HS-27A (cell line): ENCODE results near the gene JARID2.

Experiments
- DNase-seq: peaks from one replicate; pipeline ENCODE4 v3.0.0-alpha.2; 2012; ENCODE audit warnings: low read depth, missing footprints

JARID2 gene

GRCh38 chr6:15493437-15494168 lies 247.7 kb downstream of the JARID2 start:
- no peak for DNase-seq

GRCh38 chr6:15495375-15495901 lies 249.6 kb downstream of the JARID2 start:
- no peak for DNase-seq

- DNase-seq: no peak
Observed at GRCh38 chr6:15496345-15497131, 250.7 kb downstream of the JARID2 start.

DNA sequence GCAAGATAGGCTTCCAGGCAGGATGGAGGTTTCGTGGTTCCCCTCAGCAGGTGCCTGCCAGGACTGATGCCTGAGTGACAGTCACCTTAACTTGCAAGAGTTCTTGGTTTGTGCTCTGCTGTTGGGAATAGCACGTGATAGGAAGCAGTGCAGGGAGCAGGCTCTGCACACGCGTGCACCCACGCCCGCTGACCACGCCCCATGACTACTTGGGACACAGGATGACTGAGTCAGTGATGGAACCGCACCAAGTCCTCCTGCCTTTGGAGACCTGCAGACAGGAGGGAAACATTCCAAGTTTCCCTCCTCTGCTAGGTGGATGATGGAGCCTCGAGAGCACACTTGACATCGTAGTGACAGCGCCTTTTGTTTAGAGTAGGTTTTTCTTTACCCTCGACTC lies 252.8 kb downstream of the JARID2 start:
- no peak for DNase-seq

GRCh38 chr6:15499125-15499524 lies 253.3 kb downstream of the JARID2 start:
- no peak for DNase-seq

GRCh38 chr6:15499591-15499990 lies 253.7 kb downstream of the JARID2 start:
- no peak for DNase-seq

DNA sequence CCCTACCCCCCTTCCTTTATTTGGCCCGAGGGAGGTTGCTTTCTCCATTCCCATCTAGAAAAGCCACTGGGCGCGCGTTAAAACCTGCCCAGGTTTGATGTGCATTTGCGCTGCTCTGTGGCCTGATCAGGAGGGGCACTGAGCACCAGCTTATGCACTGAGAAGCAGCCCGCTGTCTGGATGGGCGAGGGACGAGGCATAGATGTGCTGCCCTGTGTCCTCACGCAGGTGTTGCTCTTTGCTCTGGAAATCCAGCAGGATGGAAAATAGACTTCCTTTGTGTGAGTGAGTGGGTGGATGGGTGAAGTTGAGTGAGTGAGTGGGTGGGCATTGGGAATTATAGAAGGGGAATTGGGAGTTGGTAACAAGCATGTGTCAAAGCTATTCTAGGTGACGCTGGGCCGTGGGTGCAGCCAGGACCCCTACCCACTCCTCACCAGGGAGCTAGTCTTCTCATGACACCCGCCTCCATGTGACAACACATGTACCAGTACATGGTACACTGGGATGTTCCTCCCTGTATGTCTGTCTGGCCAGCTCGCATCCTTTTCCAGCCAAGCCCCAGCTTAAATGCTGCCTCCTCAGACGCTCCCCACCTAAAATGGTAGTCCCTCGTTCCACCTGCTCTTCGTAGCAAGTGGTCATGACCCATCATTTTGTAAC lies 254.3 kb downstream of the JARID2 start:
- DNase-seq: no peak

GRCh38 chr6:15500901-15501825 lies 255.3 kb downstream of the JARID2 start:
- DNase-seq: no peak

GRCh38 chr6:15501826-15502445 lies 256.1 kb downstream of the JARID2 start:
- no peak for DNase-seq

DNA sequence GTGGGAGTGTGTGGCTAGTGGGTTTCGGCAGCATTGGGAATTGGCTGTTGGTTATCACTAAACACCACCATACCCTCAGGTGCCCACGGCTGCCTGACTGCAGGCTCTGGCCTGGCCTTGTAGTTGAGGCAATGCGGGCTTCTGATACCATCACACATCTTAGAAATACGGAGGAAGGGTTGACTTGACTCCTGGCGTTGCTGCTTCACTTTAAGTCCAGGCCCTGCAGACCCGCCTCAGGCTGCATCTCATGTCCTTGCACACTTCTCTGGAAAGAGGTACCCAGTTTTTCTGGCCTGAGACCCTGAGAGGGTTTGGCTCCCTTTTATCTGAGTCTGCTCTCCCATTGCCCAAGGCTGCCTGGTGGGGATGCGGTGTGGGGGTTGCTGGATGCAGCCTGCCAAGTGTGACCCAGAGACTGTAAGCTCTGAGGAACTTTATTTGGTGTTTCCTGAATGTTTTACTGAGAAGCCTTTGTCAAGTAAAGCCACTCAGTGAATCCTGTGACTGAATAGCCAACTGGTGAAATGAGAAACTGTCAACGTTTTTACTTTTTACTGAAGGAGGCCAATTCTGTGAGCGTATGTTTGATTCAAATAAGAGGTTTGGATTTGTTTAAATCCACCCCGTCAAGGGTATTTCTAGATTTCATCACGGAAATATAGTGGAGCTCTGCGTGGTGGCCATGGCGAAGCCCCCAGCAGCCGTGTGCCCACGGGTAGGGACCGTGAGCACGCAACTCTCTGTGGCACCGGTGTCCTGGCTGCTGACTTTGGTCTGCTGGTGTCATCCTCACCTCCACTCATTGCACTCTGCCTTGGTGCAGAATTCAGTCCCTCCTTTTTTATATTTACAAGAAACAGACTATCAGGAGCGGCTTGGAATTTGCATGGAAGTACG lies 256.8 kb downstream of the JARID2 start:
- DNase-seq: no peak

DNA sequence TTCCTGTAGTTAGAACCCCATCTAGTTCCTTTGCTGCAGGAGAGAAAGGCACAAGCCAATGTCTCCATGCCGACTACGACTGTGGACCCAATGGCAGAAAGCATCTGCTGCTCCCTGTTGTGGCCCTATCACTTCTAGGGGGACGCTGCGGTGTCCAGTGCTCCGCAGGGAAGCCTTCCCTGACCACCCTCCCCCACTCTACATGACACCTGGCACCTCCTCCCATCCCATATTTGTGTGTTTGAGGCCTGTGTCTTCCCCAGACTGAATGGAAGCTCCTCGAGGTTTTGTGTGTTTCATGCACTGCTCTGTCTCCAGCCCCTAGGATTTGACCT lies 257.4 kb downstream of the JARID2 start:
- no peak for DNase-seq

- DNase-seq: no peak
Observed at GRCh38 chr6:15504040-15504495, 258.2 kb downstream of the JARID2 start.

DNA sequence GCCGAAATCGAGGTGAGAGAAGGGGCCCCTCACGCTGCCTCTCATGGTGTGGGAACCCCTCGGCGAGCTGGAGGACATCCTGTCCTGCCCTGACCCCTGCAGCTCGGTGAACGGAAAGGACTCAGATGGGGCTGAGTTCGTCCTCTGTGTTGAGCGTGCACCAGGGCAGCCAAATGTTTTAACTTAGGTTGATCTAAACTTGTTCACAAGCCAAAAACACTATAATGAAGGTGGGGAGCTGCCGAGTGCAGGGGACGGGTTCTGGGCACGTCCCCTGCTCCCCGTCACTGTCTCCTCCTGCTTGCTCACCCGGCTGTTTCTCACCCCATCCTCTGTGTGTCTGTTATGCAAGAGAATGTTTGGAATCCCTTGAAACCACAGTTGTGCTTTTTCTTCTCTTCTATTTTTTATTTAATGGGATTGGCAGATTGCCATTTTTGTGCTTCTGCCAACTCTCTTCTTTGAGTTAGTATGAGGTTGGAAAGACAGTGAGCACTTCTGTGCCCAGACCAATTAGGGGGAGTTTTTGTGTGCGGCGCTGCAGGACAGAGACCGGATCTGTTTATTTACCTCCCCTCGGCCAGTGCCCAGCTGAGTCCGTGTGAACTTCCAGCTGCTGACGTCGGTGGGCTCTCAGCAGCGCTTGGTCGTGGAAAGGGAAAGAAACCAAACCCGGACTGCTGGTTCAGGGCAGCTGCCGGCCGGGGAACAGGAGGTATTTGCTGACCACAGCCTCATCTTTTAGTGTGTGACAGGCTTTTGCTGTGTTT lies 258.9 kb downstream of the JARID2 start:
- DNase-seq: peak; percentile 81

- DNase-seq: no peak
Observed at GRCh38 chr6:15505463-15505918, 259.6 kb downstream of the JARID2 start.

- DNase-seq: no peak
Observed at GRCh38 chr6:15506066-15506465, 260.2 kb downstream of the JARID2 start.

GRCh38 chr6:15507221-15507620 lies 261.4 kb downstream of the JARID2 start:
- DNase-seq: no peak

GRCh38 chr6:15507746-15508145 lies 261.9 kb downstream of the JARID2 start:
- no peak for DNase-seq

GRCh38 chr6:15508441-15508871 lies 262.6 kb downstream of the JARID2 start:
- no peak for DNase-seq

GRCh38 chr6:15508931-15509330 lies 263.1 kb downstream of the JARID2 start:
- DNase-seq: no peak
